HepG2 (cell line): ENCODE data around the gene SMIM29. TPM values are rescaled to one million over a fixed set of nuclear protein-coding genes. Genes with fewer than 3 reads are reported as not detected.

Source experiments
- ATAC-seq: fragments of 200-7000 bp; cut with Tn5 transposase; 3 replicates; pipeline ENCODE4 v1.9.1; 2020; ENCODE audit warnings: mild to moderate bottlenecking, moderate library complexity
- BruUV-seq: library from RNA; stranded (reverse); fragments of 400-500 nt; replicated peaks from 2 replicates; lab custom pipeline; 2021; lab: Mats Ljungman, UMichigan
- CTCF ChIA-PET: fragments of 300-600 bp; formaldehyde crosslinking; extraction: SDS; loops from one replicate; lab custom pipeline; 2021; ENCODE audit warnings: low total read pairs, inconsistent platforms, low intra/inter-chr PET ratio; lab: Yijun Ruan, JAX
- POLR2A ChIA-PET: fragments of 350-600 bp; sonication (Branson Sonifier 250); formaldehyde crosslinking; loops from one replicate; lab custom pipeline; 2020; ENCODE audit warnings: antibody characterized with exemption, inconsistent platforms; lab: Yijun Ruan, JAX
- DNase-seq: peaks from one replicate; pipeline ENCODE4 v3.0.0-alpha.2; 2015; ENCODE audit warnings: low spot score
- FAIRE-seq: peaks from 3 replicates; lab custom pipeline; 2011; peaks lifted over from hg19 to GRCh38; lab: Jason Lieb, UNC
- H2AFZ ChIP-seq: one replicate; pipeline ENCODE4 v1.6.1; 2011; ENCODE audit warnings: low read length, inconsistent platforms
- H3K27ac ChIP-seq: fragments of 300-600 bp; 3 replicates; pipeline ENCODE4 v1.8.0; 2011; ENCODE audit warnings: mixed run types, mild to moderate bottlenecking, mixed read lengths, low read length, inconsistent platforms; ENCODE audit not compliant: insufficient read depth; ENCODE audit errors: extremely low read length
- H3K27me3 ChIP-seq, 2 experiments: fragments of 200-600 bp in 1 of 2; 2 replicates in 1 of 2; 3 replicates in 1 of 2; pipeline versions ENCODE4 v1.6.0 to v1.8.0; 2011; ENCODE audit warnings: low read length in 2 of 2, mild to moderate bottlenecking in 2 of 2, moderate library complexity in 2 of 2, inconsistent platforms in 1 of 2; ENCODE audit not compliant: insufficient read depth in 2 of 2, control insufficient read depth in 1 of 2
- H3K36me3 ChIP-seq, 2 experiments: fragments of 200-600 bp in 1 of 2; replicated peaks in 1 of 2; 2 replicates in 1 of 2; 3 replicates in 1 of 2; pipeline versions ENCODE4 v1.5.1 to v1.8.0; 2011; ENCODE audit warnings: low read length in 2 of 2, inconsistent platforms in 1 of 2; ENCODE audit not compliant: insufficient read depth in 2 of 2, control insufficient read depth in 1 of 2
- H3K4me1 ChIP-seq: 2 replicates; pipeline ENCODE4 v1.5.1; 2012; ENCODE audit warnings: low read length, inconsistent platforms; ENCODE audit not compliant: insufficient read depth
- H3K4me2 ChIP-seq: 2 replicates; pipeline ENCODE4 v1.6.0; 2011; ENCODE audit warnings: low read depth, low read length, inconsistent platforms
- H3K4me3 ChIP-seq, 3 experiments: fragments of 200-600 bp in 1 of 3; sonication (generic), shearing (Covaris generic) in 1 of 3; replicated peaks in 1 of 3; 2 replicates each; pipeline ENCODE4 v1.5.1; 2011 to 2016; ENCODE audit warnings: low read length in 3 of 3, inconsistent platforms in 2 of 3, low read depth in 2 of 3, mild to moderate bottlenecking in 2 of 3, control low read depth in 1 of 3, mixed read lengths in 1 of 3; ENCODE audit not compliant: insufficient read depth in 1 of 3
- H3K79me2 ChIP-seq: one replicate; pipeline ENCODE4 v1.6.1; 2011; ENCODE audit warnings: low read length, inconsistent platforms; ENCODE audit not compliant: insufficient read depth
- H3K9ac ChIP-seq: 2 replicates; pipeline ENCODE4 v1.6.0; 2011; ENCODE audit warnings: mild to moderate bottlenecking, low read depth, low read length, inconsistent platforms; ENCODE audit not compliant: insufficient read depth
- H3K9me3 ChIP-seq: 2 replicates; pipeline ENCODE4 v1.5.1; 2012; ENCODE audit warnings: mild to moderate bottlenecking, low read length
- H4K20me1 ChIP-seq: 2 replicates; pipeline ENCODE4 v1.6.0; 2011; ENCODE audit warnings: inconsistent platforms, mild to moderate bottlenecking, low read length, moderate library complexity; ENCODE audit not compliant: insufficient read depth
- CBX2 ChIP-seq, 2 experiments: fragments of 200-600 bp in 1 of 2; sonication (generic); formaldehyde crosslinking in 1 of 2; IDR thresholded peaks; 2 replicates each; pipeline versions ENCODE4 v1.7.0 to v1.8.1; 2018 to 2022; ENCODE audit warnings: low read depth in 2 of 2, low read length in 1 of 2, mild to moderate bottlenecking in 1 of 2, missing genetic modification reagents in 1 of 2
- FOSL2 ChIP-seq: sonication (generic); formaldehyde crosslinking; IDR thresholded peaks from 2 replicates; pipeline ENCODE4 v1.4.0; 2020; ENCODE audit warnings: missing genetic modification reagents
- KDM2A ChIP-seq: sonication (generic); formaldehyde crosslinking; IDR thresholded peaks from 2 replicates; pipeline ENCODE4 v1.4.0; 2020; ENCODE audit warnings: low read depth, missing genetic modification reagents, borderline replicate concordance
- NONO ChIP-seq, 2 experiments: fragments of 450-650 bp in 1 of 2; sonication (generic) in 1 of 2; formaldehyde crosslinking in 1 of 2; IDR thresholded peaks in 1 of 2; conservative IDR thresholded peaks in 1 of 2; 2 replicates each; pipeline versions ENCODE4 v1.6.1 to v1.8.0; 2017 to 2022; ENCODE audit warnings: mild to moderate bottlenecking in 1 of 2, missing genetic modification reagents in 1 of 2, moderate library complexity in 1 of 2
- ZNF234 ChIP-seq: sonication (generic); formaldehyde crosslinking; conservative IDR thresholded peaks from 2 replicates; pipeline ENCODE4 v1.5.1; 2020; ENCODE audit warnings: mild to moderate bottlenecking, missing genetic modification reagents
- ZNF75D ChIP-seq: sonication (generic); formaldehyde crosslinking; IDR thresholded peaks from 2 replicates; pipeline ENCODE4 v1.8.1; 2023; ENCODE audit warnings: missing genetic modification reagents, mild to moderate bottlenecking, borderline replicate concordance
- WGBS: methylation state at CpG from one replicate; pipeline ENCODE4 v1.1.6; 2017; ENCODE audit warnings: low lambda C conversion rate; 5-methylcytosine and 5-hydroxymethylcytosine counted together
- in situ Hi-C: cut with HindIII; loops from 2 replicates; pipeline ENCODE4 v1.10.0; 2017; ENCODE audit warnings: low pct_unique_long_range_greater_than_20kb; ENCODE audit not compliant: extremely low pct_ligation_motif_present
- intact Hi-C: fragments of 100-400 bp; cut with micrococcal nuclease; formaldehyde crosslinking; loops from one replicate; pipeline ENCODE4 v1.10.0; 2022; ENCODE audit not compliant: unreplicated experiment
- polyA plus RNA-seq, 8 experiments: library from polyadenylated mRNA; depleted of rRNA in 3 of 8; stranded (reverse) in 7 of 8; unstranded in 1 of 8; fragments of >200 nt; fragmentation: Illumina TruSeq in 4 of 8; extraction: Trizol in 4 of 8; gene quantifications; 2 replicates each; pipeline versions ENCODE4 v1.2.1 to v1.2.3, GENCODE V29; 2011 to 2016; ENCODE audit warnings: low read depth in 4 of 8, missing spikeins in 1 of 8, mixed read lengths in 1 of 8; ENCODE audit not compliant: insufficient read depth in 1 of 8
- total RNA-seq, 5 experiments: library from RNA; depleted of rRNA; stranded (reverse); fragments of >200 nt; fragmentation: Illumina TruSeq; extraction: Trizol; gene quantifications; 2 replicates each; pipeline ENCODE4 v1.2.3, GENCODE V29; 2016; ENCODE audit warnings: low read depth in 1 of 5
- TF ChIP-seq, protein P1 (sequence below): IDR thresholded peaks from 2 replicates; pipeline ENCODE4 v1.6.1; 2012; ENCODE audit warnings: low read length, improper control_type of control experiment
- TF ChIP-seq, protein P2 (sequence below): sonication (generic); formaldehyde crosslinking; IDR thresholded peaks from 2 replicates; pipeline ENCODE4 v1.4.0; 2020; ENCODE audit warnings: missing genetic modification reagents
- TF ChIP-seq, protein P3 (sequence below): sonication (generic); formaldehyde crosslinking; IDR thresholded peaks from 2 replicates; pipeline ENCODE4 v1.9.0; 2021; ENCODE audit warnings: missing genetic modification reagents, mild to moderate bottlenecking, borderline replicate concordance
- TF ChIP-seq, protein P4 (sequence below): sonication (generic); formaldehyde crosslinking; IDR thresholded peaks from 2 replicates; pipeline ENCODE4 v1.8.0; 2022; ENCODE audit warnings: low read depth, missing genetic modification reagents
- TF ChIP-seq, protein P5 (sequence below): sonication (generic); formaldehyde crosslinking; IDR thresholded peaks from 2 replicates; pipeline ENCODE4 v1.4.0; 2020; ENCODE audit warnings: mild to moderate bottlenecking, missing genetic modification reagents

SMIM29 gene
- total and polyA plus RNA-seq, 2 of the 13 experiments (the other 11 are each of a cell fraction or from before 2014, with no cell fraction given) = 8.8 to 15.3 TPM

DNA sequence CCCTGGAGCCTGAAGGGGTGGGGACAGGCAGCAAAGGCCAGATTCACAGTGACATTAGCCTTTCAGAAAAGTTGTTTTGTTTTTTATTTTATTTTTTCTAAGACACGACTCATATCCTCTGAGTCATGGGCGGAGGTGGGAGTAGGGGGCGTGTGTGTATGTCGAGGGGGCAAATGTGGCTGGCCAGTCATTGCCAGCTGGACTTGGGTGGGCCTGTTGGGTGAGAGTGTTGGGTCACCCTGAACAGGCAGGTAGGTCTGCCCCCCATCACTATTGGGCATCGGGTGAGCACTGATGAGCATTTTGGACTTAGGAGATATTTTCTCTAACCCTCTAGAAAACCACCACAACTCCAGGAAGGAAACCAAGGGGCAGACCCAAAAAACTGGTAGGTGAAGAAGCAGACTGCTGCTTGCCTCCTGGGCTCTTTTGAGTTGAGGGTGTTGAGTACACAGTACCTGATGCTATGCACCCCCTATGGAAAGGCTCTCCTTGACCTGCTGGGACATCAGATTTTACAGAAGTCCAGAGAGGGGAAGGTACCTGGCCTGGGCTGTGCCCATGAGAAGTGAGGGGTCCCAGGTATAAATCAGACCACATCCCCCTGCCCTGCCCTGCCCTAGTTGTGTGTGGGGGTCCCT, 5.6 kb downstream of the SMIM29 start:
- Histone ChIP-seq H3K79me2 (peaks cover 18% of the 10 kb centered on the region), H3K36me3 (peaks cover 22 to 45% of the 10 kb centered on the region in 2 experiments; a peak in 4 of 5 replicates), H3K9ac (no peak overlapping the region), H2AFZ (no peak overlapping the region), H3K4me2 (no peak overlapping the region), H3K9me3 (no peaks in the 10 kb centered on the region), H4K20me1 (0 out of 2 replicates have a peak, but pooled peaks cover 4% of the 10 kb centered on the region), H3K4me1 (peaks cover 65% of the 10 kb centered on the region), H3K4me3 (no peak overlapping the region), H3K27ac (no peak overlapping the region), H3K27me3 (no peaks in the 10 kb centered on the region)
- no peak for ATAC-seq
- ChIA-PET CTCF (interaction anchor here (1.4 kb wide), 1 partner anchor 172 kb away, joined by 8 read pairs; no protein-coding TSS in a partner anchor), POLR2A (interaction anchor here (1.3 to 1.9 kb wide), 4 partner anchors 19 to 183 kb away, joined by 4 to 7 read pairs (median 6); partner anchors contain the start of gene RPS10)
- FAIRE-seq = no peak
- no TSS peak for BruUV-seq
- intact Hi-C loops = no loop called here
- in situ Hi-C loops = loop anchor here (25.0 kb wide), 1 partner anchor 369 kb away; no protein-coding TSS in a partner anchor
- no peak for DNase-seq
- 89% methylated on average over 5 of the region's 5 CpGs for WGBS
- no peak for TF ChIP-seq KDM2A (CRISPR knock-in tag)
- TF ChIP-seq, protein P1, sequence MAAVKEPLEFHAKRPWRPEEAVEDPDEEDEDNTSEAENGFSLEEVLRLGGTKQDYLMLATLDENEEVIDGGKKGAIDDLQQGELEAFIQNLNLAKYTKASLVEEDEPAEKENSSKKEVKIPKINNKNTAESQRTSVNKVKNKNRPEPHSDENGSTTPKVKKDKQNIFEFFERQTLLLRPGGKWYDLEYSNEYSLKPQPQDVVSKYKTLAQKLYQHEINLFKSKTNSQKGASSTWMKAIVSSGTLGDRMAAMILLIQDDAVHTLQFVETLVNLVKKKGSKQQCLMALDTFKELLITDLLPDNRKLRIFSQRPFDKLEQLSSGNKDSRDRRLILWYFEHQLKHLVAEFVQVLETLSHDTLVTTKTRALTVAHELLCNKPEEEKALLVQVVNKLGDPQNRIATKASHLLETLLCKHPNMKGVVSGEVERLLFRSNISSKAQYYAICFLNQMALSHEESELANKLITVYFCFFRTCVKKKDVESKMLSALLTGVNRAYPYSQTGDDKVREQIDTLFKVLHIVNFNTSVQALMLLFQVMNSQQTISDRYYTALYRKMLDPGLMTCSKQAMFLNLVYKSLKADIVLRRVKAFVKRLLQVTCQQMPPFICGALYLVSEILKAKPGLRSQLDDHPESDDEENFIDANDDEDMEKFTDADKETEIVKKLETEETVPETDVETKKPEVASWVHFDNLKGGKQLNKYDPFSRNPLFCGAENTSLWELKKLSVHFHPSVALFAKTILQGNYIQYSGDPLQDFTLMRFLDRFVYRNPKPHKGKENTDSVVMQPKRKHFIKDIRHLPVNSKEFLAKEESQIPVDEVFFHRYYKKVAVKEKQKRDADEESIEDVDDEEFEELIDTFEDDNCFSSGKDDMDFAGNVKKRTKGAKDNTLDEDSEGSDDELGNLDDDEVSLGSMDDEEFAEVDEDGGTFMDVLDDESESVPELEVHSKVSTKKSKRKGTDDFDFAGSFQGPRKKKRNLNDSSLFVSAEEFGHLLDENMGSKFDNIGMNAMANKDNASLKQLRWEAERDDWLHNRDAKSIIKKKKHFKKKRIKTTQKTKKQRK = no peak
- TF ChIP-seq ZNF234 (CRISPR knock-in tag) = no peak
- 0 out of 2 replicates have a peak, but pooled peaks have one; percentile 37 for TF ChIP-seq ZNF75D (CRISPR knock-in tag)
- TF ChIP-seq, protein P2, sequence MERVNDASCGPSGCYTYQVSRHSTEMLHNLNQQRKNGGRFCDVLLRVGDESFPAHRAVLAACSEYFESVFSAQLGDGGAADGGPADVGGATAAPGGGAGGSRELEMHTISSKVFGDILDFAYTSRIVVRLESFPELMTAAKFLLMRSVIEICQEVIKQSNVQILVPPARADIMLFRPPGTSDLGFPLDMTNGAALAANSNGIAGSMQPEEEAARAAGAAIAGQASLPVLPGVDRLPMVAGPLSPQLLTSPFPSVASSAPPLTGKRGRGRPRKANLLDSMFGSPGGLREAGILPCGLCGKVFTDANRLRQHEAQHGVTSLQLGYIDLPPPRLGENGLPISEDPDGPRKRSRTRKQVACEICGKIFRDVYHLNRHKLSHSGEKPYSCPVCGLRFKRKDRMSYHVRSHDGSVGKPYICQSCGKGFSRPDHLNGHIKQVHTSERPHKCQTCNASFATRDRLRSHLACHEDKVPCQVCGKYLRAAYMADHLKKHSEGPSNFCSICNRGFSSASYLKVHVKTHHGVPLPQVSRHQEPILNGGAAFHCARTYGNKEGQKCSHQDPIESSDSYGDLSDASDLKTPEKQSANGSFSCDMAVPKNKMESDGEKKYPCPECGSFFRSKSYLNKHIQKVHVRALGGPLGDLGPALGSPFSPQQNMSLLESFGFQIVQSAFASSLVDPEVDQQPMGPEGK (CRISPR knock-in tag) = no peak
- peak; percentile 79 for TF ChIP-seq FOSL2 (CRISPR knock-in tag)
- no peak for TF ChIP-seq CBX2 (IDR thresholded peaks at IDR 0.05; ENCODE audit: low read depth, low read length)
- no peak for TF ChIP-seq CBX2 (CRISPR knock-in tag; IDR thresholded peaks at IDR 0.05; ENCODE audit: low read depth)
- TF ChIP-seq, protein P3, sequence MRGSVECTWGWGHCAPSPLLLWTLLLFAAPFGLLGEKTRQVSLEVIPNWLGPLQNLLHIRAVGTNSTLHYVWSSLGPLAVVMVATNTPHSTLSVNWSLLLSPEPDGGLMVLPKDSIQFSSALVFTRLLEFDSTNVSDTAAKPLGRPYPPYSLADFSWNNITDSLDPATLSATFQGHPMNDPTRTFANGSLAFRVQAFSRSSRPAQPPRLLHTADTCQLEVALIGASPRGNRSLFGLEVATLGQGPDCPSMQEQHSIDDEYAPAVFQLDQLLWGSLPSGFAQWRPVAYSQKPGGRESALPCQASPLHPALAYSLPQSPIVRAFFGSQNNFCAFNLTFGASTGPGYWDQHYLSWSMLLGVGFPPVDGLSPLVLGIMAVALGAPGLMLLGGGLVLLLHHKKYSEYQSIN (CRISPR knock-in tag) = no peak
- TF ChIP-seq, protein P4, sequence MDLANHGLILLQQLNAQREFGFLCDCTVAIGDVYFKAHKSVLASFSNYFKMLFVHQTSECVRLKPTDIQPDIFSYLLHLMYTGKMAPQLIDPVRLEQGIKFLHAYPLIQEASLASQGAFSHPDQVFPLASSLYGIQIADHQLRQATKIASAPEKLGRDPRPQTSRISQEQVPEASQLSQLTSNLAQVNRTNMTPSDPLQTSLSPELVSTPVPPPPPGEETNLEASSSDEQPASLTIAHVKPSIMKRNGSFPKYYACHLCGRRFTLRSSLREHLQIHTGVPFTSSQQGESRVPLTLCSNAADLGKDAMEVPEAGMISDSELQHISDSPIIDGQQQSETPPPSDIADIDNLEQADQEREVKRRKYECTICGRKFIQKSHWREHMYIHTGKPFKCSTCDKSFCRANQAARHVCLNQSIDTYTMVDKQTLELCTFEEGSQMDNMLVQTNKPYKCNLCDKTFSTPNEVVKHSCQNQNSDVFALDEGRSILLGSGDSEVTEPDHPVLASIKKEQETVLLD (CRISPR knock-in tag) = no peak
- TF ChIP-seq, protein P5, sequence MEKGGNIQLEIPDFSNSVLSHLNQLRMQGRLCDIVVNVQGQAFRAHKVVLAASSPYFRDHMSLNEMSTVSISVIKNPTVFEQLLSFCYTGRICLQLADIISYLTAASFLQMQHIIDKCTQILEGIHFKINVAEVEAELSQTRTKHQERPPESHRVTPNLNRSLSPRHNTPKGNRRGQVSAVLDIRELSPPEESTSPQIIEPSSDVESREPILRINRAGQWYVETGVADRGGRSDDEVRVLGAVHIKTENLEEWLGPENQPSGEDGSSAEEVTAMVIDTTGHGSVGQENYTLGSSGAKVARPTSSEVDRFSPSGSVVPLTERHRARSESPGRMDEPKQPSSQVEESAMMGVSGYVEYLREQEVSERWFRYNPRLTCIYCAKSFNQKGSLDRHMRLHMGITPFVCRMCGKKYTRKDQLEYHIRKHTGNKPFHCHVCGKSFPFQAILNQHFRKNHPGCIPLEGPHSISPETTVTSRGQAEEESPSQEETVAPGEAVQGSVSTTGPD = no peak
- no peak for TF ChIP-seq NONO (IDR thresholded peaks at IDR 0.05)
- TF ChIP-seq NONO (CRISPR knock-in tag; conservative IDR thresholded peaks at IDR 0.05) = no peak
